ENCODE data around the gene GPANK1.

- TF ChIP-seq CTCF (CRISPR knock-in tag; IDR thresholded peaks at IDR 0.05): no peak
- no peak for TF ChIP-seq EP300 (IDR thresholded peaks at IDR 0.05; ENCODE audit: low read depth in 2 of 2, low read length in 2 of 2)
- TF ChIP-seq EP300 (CRISPR knock-in tag; IDR thresholded peaks at IDR 0.05; ENCODE audit: borderline replicate concordance): no peak
- no peak for TF ChIP-seq NBN (conservative IDR thresholded peaks at IDR 0.05)
- TF ChIP-seq, protein P1, sequence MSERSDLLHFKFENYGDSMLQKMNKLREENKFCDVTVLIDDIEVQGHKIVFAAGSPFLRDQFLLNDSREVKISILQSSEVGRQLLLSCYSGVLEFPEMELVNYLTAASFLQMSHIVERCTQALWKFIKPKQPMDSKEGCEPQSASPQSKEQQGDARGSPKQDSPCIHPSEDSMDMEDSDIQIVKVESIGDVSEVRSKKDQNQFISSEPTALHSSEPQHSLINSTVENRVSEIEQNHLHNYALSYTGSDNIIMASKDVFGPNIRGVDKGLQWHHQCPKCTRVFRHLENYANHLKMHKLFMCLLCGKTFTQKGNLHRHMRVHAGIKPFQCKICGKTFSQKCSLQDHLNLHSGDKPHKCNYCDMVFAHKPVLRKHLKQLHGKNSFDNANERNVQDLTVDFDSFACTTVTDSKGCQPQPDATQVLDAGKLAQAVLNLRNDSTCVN (CRISPR knock-in tag; IDR thresholded peaks at IDR 0.05; ENCODE audit: borderline replicate concordance): no peak
- TF ChIP-seq ZNF207 (IDR thresholded peaks at IDR 0.05; ENCODE audit: borderline replicate concordance): no peak
Observed at GRCh38 chr6:31627690-31628287, 37.0 kb downstream of the GPANK1 start.

Measured in HepG2 (cell line).